ENCODE results near the gene CLK2. TPM values are rescaled to one million over a fixed set of nuclear protein-coding genes. Genes with fewer than 3 reads are reported as not detected.

Gene CLK2
- total and polyA plus RNA-seq, 9 of the 15 experiments (the other 6 are each of a cell fraction or from before 2014, with no cell fraction given): 13.5 to 81.4 (median 39.6) TPM

DNA sequence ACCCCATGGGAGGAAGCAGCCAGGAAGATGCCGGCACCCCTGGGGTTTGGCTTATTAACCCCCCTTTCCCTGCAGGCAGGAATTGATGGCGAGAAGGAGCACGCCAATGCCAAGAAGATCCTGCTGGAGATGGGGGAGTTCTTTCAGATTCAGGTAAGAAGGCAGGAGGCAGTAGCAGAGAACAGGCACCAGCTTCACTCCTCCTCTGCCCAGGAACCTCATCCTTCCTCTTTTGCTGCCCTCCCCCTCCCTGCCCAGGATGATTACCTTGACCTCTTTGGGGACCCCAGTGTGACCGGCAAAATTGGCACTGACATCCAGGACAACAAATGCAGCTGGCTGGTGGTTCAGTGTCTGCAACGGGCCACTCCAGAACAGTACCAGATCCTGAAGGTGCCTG lies 46.2 kb upstream of the CLK2 start:
- H3K9ac ChIP-seq (ENCODE audit: insufficient read depth in 1 of 2, low read depth in 2 of 2, low read length in 2 of 2): peak overlapping the region in 1 of 2 experiments; percentile 10; a peak in 1 of 4 replicates
- no peak overlapping the region for H3K4me3 ChIP-seq
- no peak overlapping the region for H3K4me2 ChIP-seq (ENCODE audit: insufficient read depth, low read length)
- H3K79me2 ChIP-seq (ENCODE audit: control insufficient read depth, insufficient read depth, low read length): peaks cover 3% of the 10 kb centered on the region; the same call in 2 of the 3 replicates
- intact Hi-C loops (cut with micrococcal nuclease) (no loop called here), in situ Hi-C loops (cut with MboI) (loop anchor here (25.0 kb wide), 1 partner anchor 1418 kb away; the partner anchor contains the start of genes ISG20L2, METTL25B and MRPL24)
- H3K9me3 ChIP-seq (replicated peaks; ENCODE audit: control insufficient read depth, insufficient read depth, low read depth, low read length): no peaks in the 10 kb centered on the region
- FAIRE-seq (no peak), DNase-seq (ENCODE audit: extremely low read depth in 1 of 4, low spot score in 3 of 4) (no peak), ATAC-seq (no peak)
- H3K9me1 ChIP-seq (ENCODE audit: control insufficient read depth, insufficient read depth, low read length): peaks cover 4% of the 10 kb centered on the region
- no peak overlapping the region for H2AFZ ChIP-seq (ENCODE audit: low read depth, low read length)
- H3K36me3 ChIP-seq (ENCODE audit: control insufficient read depth, insufficient read depth, low read length): peaks cover 56% of the 10 kb centered on the region
- ChIA-PET POLR2A (interaction anchor here (1.3 to 5.7 kb wide), 3 partner anchors 13 to 78 kb away, joined by 3 to 30 read pairs (median 4); no protein-coding TSS in a partner anchor), CTCF (ENCODE audit: low intra/inter-chr PET ratio) (no interaction called here)
- TF ChIP-seq, protein P1, sequence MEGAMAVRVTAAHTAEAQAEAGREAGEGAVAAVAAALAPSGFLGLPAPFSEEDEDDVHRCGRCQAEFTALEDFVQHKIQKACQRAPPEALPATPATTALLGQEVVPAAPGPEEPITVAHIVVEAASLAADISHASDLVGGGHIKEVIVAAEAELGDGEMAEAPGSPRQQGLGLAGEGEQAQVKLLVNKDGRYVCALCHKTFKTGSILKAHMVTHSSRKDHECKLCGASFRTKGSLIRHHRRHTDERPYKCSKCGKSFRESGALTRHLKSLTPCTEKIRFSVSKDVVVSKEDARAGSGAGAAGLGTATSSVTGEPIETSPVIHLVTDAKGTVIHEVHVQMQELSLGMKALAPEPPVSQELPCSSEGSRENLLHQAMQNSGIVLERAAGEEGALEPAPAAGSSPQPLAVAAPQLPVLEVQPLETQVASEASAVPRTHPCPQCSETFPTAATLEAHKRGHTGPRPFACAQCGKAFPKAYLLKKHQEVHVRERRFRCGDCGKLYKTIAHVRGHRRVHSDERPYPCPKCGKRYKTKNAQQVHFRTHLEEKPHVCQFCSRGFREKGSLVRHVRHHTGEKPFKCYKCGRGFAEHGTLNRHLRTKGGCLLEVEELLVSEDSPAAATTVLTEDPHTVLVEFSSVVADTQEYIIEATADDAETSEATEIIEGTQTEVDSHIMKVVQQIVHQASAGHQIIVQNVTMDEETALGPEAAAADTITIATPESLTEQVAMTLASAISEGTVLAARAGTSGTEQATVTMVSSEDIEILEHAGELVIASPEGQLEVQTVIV (CRISPR knock-in tag; IDR thresholded peaks at IDR 0.05; ENCODE audit: borderline replicate concordance): no peak
- TF ChIP-seq HNRNPUL1 (IDR thresholded peaks at IDR 0.05; ENCODE audit: low read length) (no peak), POLR2B (IDR thresholded peaks at IDR 0.05; ENCODE audit: low read depth, partially characterized antibody) (peak; percentile 3), RBM15 (IDR thresholded peaks at IDR 0.05; ENCODE audit: insufficient read depth, low read length) (no peak)
- peaks cover 8 to 44% of the 10 kb centered on the region in 2 experiments; a peak in 4 of 5 replicates for H3K4me1 ChIP-seq (replicated peaks in 1 of 2; ENCODE audit: control insufficient read depth in 2 of 2, insufficient read depth in 2 of 2, low read length in 2 of 2)
- peaks cover 14% of the 10 kb centered on the region for H4K20me1 ChIP-seq (replicated peaks; ENCODE audit: control insufficient read depth, insufficient read depth, low read length)
- peak overlapping the region; percentile 53; the same call in 1 of the 3 replicates for H3K27ac ChIP-seq (ENCODE audit: extremely low read depth, low read depth, low read length)
- WGBS (ENCODE audit: insufficient coverage, low coverage, missing lambda C conversion rate): 77% methylated on average over 4 of the region's 5 CpGs
- no peaks in the 10 kb centered on the region for H3K27me3 ChIP-seq (ENCODE audit: control insufficient read depth in 2 of 2, insufficient read depth in 2 of 2, low read length in 2 of 2)
- BruUV-seq (replicated peaks): no TSS peak
